GM19239 (cell line): ENCODE data around the gene OR8J3.
"Not testable (repeated sequence)": the region's sequence is repeated elsewhere in the genome, so short reads cannot be mapped to it uniquely, and the experiment has no call there.

Experiments
- DNase-seq: peaks from one replicate; pipeline ENCODE4 v3.0.0; 2011; ENCODE audit warnings: low spot score; ENCODE audit not compliant: insufficient read length
- FAIRE-seq: peaks from 2 replicates; lab custom pipeline; 2011; peaks lifted over from hg19 to GRCh38; lab: Jason Lieb, UNC

Gene OR8J3

GRCh38 chr11:56140151-56140661 is at the start of gene OR8J3:
OR8J3 (minus strand) TSS chr11:56140201; CDS start chr11:56137718, 2,483 bp downstream.
- DNase-seq (no peak), FAIRE-seq (no peak)

DNA sequence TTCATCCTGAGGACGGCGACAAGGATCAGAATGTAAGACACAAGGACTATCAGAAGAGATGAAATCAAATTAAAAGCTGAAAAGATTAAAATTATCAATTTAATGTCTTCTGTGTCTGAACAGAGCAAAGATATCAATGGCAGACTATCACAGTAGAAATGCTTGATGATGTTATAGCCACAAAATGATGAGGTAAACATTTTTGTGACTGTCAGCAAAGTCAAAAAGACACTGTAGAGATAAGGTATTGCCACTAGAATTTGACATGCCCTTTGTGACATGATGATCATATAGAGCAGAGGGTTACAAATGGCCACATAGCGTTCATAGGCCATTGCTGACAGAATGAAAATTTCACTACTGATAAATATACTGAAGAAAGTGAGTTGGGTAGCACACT is 48.6 kb upstream of the OR8J3 start:
- DNase-seq (no peak), FAIRE-seq (no peak)

GRCh38 chr11:56183459-56183858 is 43.5 kb upstream of the OR8J3 start:
- FAIRE-seq, result no peak
- DNase-seq, result no peak

GRCh38 chr11:56176318-56176717 is 36.3 kb upstream of the OR8J3 start, which contains the start of gene OR5J2:
OR5J2 (plus strand) TSS chr11:56176618; CDS start chr11:56176618, 0 bp downstream.
- FAIRE-seq, result no peak
- no peak for DNase-seq

GRCh38 chr11:56172256-56172830 is 32.3 kb upstream of the OR8J3 start:
- DNase-seq, result no peak

DNA sequence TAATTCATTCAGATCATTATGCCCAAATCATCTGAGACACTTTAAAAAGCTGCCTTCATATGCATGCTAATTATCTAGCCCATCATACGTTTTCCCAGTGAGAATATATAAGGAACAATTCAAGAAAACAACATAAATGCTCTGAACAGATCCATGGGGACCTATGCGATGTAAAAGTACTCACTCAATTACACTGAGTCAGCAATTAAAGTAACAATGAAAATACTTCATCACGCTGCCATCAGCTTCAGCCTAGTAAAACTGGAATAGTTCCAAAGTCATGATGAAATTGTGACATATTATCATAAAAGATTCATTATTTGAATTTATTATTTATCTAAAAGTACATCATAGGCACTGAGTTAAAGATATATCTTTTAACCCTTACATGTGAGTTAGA is 23.8 kb upstream of the OR8J3 start:
- FAIRE-seq (no peak), DNase-seq (no peak)

More at GRCh38 chr11:56172256-56172830, 32.3 kb upstream of the OR8J3 start:
- no peak for FAIRE-seq

DNA sequence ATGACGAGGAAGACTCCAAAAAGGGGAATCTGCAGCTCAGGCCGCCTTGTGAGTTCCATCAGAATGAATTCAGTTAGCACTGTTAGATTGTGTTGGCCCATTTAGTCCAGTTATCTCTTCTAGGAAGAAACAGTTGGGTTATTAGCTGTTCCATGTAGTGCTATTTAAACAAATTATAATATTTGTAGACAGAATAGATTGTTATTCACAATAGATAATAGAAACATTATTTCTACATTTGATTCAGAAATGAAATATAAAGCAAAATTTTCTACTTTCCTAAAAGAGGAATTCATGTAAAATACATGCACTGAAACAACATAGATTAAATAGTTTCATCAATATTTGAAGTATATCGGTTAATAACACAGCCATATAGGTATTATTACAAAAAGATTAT is 20.2 kb upstream of the OR8J3 start, which contains the start of gene OR8K5:
Gene OR8K5 (minus strand): TSS at position 101 of the 400 bp plus-strand sequence. CDS start 0 bp downstream, at position 101.
- DNase-seq (no peak), FAIRE-seq (no peak)

GRCh38 chr11:56152333-56152732 is 12.3 kb upstream of the OR8J3 start:
- no peak for DNase-seq
- no peak for FAIRE-seq

DNA sequence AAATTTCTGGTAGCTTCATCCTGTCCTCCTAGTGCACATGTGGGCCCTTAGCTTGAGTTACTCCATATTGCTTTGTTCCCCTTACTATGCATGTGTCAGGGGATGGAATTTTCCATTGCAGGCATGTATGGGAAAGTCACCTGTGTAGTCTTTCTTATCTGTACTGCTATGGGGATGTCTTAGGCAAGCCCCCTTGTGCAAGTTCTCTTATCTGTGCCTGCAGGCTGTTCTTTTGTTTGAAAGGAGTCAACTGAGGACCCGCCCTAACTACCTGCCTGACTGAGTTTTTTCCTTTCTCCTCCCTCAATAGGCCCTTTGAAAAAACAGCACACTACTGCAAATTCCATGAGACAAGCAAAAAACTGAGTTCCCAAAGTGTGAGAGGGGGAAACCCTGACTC is 11.4 kb upstream of the OR8J3 start:
- FAIRE-seq (no peak), DNase-seq (no peak)

DNA sequence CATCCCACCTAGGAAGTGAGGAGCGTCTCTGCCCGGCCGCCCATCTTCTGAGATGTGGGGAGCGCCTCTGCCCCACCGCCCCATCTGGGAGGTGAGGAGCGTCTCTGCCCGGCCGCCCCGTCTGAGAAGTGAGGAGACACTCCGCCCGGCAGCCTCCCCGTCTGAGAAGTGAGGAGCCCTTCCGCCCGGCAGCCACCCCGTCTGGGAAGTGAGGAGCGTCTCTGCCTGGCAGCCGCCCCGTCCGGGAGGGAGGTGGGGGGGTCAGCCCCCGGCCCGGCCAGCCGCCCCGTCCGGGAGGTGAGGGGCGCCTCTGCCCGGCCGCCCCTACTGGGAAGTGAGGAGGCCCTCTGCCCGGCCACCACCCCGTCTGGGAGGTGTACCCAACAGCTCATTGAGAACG is 3.7 kb upstream of the OR8J3 start:
- not testable (repeated sequence) for DNase-seq, FAIRE-seq

DNA sequence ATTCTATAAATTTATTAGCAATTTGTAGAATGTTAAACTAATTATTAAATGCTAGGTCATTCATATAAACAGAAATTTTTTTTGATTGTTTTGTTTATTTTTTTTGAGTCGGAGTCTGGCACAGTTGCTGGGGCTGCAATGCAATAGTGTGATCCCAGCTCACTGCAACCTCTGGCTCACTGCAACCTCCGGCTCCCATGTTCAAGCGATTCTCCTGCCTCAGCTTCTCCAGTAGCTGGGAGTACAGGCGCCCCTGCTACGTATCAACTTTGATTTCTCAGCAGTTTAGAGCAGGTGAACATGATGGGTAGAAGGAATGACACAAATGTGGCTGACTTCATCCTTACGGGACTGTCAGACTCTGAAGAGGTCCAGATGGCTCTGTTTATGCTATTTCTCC is 17.9 kb downstream of the OR8J3 start, which contains the start of gene OR8H3:
Gene OR8H3 (plus strand): TSS at position 301 of the 400 bp plus-strand sequence. CDS start 0 bp downstream, at position 301.
- DNase-seq (no peak), FAIRE-seq (no peak)

DNA sequence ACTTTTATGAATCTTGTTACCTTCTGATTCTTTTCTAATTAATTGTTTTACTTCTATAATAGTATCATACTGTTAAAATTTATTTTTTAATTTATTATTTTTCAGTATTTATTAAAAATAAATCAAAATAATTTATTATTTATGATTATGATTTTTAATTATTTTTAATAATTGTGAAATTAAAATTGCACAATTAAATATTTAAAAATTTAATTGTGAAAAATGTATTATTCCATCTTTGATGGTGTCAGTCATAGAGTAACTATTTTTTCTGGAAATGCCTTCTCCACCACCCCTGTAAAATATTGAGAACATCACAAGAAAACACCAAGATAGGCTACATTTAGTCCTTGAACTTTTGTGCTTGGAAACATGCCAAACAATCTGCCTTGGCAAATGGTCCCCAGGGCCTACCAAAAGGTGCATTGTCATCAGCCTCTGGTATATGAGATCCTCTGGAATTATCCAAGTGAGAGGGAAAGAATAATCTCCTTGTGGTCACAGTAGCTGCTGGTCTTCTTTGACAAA is 36.7 kb downstream of the OR8J3 start, which contains the start of gene OR8H2:
Gene OR8H2 (plus strand): TSS at position 478 of the 528 bp plus-strand sequence. CDS start 1,356 bp downstream, outside the sequence.
- DNase-seq (no peak), FAIRE-seq (no peak)

- no peak for DNase-seq
- no peak for FAIRE-seq
These were observed 47.0 kb downstream of the OR8J3 start, which contains the start of gene OR8I2 for GRCh38 chr11:56093008-56093407. OR8I2 (plus strand) TSS chr11:56093308; CDS start chr11:56093308, 0 bp downstream.

GRCh38 chr11:56089697-56090096 is 50.3 kb downstream of the OR8J3 start:
- DNase-seq, result no peak
- no peak for FAIRE-seq
